Measurements from ENCODE around the gene AMMECR1.

The AMMECR1 gene

DNA sequence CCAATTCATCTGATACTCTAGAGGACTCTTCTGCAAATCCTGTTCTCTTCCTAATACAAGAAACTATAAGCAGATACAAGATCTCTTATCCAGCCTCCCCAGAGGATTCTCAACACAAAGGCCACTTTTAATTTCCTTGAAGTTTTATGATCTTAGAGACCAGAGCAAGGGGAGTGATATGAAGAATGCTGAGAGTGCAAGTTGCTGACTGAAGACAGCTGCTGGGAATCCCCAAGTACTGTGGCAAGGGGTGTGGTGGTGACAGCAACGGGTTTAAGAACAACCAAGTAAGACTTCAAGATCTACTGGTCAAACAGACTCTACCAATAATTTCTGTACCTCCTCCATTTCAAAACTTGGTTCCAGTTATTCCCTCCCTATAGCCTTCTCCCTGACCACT is 7.0 kb downstream of the AMMECR1 start:
- no peak for DNase-seq

- DNase-seq: peak; percentile 4
Measured at GRCh38 chrX:110310000-110310790, 7.7 kb downstream of the AMMECR1 start.

DNA sequence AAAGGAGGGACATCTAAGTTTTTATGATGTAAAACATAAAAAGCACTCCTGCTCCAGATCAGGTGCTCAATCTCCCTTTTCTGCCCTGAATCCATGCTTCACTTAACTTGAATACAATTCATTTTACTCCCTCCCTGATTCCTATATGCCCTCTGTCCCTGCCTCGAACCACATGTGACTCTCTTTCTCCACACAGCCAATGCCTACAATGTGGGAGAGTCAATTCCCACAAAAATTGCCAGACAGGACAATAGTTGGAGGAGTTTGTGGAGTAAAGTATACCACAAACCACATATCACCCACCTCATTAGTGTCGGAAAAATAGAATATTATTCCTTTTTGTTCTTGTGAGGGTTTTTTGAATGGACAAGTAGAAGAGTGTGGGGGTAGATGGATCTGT is 9.7 kb downstream of the AMMECR1 start:
- no peak for DNase-seq

DNA sequence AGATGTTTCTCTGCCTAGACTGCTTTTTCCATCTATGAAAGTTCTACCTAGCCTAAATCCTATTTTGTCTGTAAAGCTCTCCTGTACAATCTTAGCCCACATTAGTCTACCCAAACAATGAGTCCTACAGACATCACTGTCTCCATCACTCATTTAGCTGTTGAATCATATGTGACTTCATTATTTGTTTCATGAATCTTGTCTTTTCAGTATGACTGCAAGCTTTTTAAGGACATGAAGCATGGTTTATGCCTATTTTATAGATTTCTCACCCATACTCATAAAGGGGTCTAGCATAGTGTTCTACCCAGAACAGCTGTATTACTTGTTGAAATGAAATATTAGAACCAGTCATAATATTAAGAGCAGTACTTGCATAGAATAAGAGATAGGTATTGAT is 13.0 kb downstream of the AMMECR1 start:
- DNase-seq: no peak

DNA sequence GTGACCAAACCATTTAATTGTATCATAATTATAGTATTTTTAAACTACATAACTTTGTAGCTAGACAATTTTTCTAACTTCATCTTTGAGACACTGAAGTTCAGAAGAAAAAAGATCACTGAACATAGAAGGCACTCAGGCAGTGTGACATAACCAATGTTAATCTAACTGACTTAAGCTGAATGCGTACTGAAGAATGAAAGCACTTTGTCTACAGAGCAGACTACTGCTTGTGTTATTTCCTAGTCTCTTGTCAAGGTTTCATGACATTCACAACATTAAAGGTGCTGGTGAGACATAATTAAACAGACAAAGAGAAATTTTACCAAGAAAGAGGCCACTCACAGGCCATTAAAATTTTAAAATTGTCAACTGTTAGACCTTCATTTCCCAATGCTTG is 13.5 kb downstream of the AMMECR1 start:
- no peak for DNase-seq

DNA sequence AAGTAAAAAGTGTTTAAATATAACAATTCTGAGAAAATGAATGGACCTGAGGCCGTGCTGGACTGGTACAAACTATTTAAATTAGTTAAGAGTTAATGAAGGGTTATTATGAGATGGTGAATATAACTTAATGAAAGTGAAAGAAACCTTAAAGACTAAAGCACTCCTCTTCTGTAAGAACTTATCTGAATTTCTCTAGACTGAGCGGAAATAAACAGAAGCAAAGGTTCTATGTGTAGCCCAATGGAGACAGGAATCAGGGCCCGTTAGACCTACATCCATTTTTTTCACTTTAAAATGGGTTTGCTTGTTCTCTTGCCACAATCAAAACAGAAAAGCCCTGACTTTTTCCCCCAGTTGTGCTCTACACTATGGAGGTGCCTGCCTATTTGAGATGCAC is 14.9 kb downstream of the AMMECR1 start:
- no peak for DNase-seq

GRCh38 chrX:110301194-110301593 is 16.7 kb downstream of the AMMECR1 start:
- no peak for DNase-seq

DNA sequence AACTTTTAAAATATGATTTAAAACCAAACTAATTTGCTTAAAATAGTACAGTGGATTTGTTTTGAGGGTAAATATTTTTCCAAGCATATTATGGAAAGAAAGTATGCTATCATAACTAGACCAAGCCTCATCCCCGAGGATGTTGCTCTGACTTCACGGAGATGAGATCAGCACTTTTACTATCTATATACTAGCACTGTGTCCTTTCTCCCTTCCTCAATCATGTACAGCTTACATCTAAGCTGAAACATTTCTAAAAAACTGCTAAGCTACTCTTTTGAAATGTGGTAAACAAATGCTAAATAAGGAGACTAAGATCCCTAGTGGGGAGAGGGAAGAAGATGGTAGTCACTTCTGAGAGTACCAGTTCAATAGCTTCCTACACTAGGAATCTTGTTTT is 23.8 kb downstream of the AMMECR1 start:
- DNase-seq: no peak

DNA sequence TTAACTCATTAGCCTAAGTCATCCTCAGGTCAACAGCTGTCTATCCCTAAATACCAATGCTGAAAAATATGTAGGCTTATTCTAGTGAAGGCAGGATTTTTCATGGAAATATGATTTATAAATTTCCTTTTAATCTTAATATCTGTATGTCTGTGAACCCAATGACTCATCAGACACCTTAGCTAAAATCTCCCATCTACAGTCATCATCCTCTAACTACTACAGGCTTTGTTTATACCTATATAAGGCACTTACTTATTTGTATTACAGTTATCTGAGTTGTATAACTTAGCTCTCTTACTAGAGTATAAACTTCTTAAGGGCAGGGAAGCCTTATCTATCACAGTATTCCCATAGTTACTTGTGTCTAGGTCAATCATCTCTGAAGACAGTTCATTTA is 24.2 kb downstream of the AMMECR1 start:
- no peak for DNase-seq

DNA sequence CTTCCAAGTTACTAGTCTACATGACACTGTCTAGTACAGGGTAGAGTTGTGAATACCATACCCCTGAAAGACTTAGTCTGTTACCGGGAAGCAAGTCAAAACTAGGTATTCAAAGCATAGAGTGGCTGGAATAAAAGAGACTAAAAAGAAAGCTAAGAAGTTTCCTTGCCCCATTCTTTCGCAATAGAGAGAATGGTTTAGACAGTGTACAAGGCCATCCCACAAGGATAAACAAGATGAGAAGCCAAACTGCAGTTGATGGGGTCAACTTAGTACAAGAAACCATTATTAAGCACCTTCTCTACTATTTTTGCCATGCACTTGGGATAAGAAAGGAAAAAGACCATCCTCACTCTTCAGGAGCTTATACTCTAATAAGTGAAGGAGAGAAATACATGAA is 30.3 kb downstream of the AMMECR1 start:
- DNase-seq: no peak

- no peak for DNase-seq
Measured at GRCh38 chrX:110286106-110286505, 31.8 kb downstream of the AMMECR1 start.

DNA sequence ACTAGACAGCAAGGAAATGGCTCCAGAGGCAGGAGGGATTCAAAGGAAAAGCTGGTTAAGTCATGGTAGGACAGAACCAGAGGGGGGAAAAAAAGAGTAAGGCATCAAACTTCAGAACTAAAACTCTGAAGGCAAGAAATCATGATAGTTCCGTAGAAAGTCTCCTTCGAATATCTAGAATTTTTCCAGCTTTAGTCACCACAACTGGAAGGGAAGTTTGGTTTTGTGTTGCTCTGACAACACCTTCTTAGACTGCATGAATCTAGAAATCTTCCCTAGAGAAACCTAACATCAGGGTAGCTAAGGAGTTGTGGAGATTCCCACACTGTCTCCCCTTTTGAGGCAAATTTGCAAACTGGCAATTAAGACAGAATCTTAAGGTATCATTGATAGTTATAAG is 33.7 kb downstream of the AMMECR1 start:
- no peak for DNase-seq

GRCh38 chrX:110282922-110283321 is 35.0 kb downstream of the AMMECR1 start:
- DNase-seq: no peak

GRCh38 chrX:110281377-110281776 is 36.5 kb downstream of the AMMECR1 start:
- no peak for DNase-seq

GRCh38 chrX:110280954-110281353 is 36.9 kb downstream of the AMMECR1 start:
- no peak for DNase-seq

- DNase-seq: no peak
Measured at GRCh38 chrX:110277609-110278008, 40.3 kb downstream of the AMMECR1 start.

GRCh38 chrX:110276778-110277177 is 41.1 kb downstream of the AMMECR1 start:
- no peak for DNase-seq

- no peak for DNase-seq
Measured at GRCh38 chrX:110268886-110269285, 49.0 kb downstream of the AMMECR1 start.

DNA sequence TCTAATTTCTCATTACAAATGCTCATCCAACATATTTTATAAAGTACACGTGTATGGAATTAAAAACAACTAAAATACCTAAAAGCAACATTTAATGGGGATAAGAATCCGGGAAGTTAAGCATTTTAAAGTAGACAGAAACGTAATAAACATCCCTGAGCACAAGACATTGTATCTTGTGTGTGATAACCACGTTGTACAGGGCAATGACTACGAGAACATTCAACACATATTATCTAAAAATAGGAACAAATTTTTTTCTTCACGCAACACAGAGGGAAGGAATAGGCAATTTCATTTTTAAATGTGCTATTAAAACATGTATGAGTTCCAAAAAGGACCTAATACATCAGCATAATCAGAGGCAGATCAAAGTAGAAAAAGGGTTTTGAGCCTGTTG is 49.5 kb downstream of the AMMECR1 start:
- DNase-seq: no peak

DNA sequence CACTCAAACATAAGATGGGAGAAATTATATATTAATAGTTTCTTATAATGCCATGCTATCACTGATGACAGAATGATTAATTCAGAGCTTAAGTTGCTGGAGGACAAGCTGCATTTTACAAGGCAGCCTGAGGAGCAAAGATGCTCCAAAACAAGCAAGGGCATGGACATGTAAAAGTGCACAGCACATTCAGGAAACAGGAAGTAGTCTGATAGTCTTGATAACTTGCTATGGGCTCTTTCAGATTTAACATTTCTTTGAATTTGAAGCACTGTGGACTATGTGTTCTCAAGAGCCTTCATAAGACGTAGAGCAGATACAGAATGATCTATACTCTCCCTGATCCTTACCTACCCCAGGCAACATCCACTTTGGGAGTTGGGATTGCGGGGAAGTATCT is 50.0 kb downstream of the AMMECR1 start:
- DNase-seq: no peak

- no peak for DNase-seq
Measured at GRCh38 chrX:110265661-110266060, 52.2 kb downstream of the AMMECR1 start.

GRCh38 chrX:110259117-110259516 is 58.8 kb downstream of the AMMECR1 start:
- no peak for DNase-seq

DNA sequence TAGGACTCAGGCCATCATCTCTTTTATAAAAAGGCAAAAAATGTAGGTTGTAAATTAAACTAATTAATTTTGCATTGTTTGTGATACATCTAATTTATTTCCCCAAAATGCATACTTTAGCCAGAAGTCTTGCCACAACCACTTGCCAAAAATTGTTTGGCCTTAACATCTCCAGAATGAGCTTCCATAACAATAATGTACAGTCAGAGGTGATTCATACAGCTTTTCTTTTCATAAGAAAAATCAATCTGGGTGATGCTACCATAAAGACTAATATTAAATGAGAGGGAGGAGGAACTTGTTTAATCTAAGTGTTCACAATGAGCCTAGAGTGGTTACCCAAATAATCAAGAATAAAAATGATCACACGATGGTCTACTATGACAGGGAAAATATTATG is 59.3 kb downstream of the AMMECR1 start:
- DNase-seq: no peak

- no peak for DNase-seq
Measured at GRCh38 chrX:110257889-110258288, 60.0 kb downstream of the AMMECR1 start.

- DNase-seq: no peak
Measured at GRCh38 chrX:110252711-110253110, 65.2 kb downstream of the AMMECR1 start.

Data from DMS153 (cell line).